Transverse colon (tissue), 3 donors: ENCODE data around the gene IAH1.

Experiments
- CTCF ChIP-seq, 5 experiments: fragments of 200-600 bp in 3 of 5; fragments of 450-650 bp in 2 of 5; sonication (generic) in 3 of 5; IDR thresholded peaks; 1 replicate in 2 of 5; 2 replicates in 3 of 5; pipeline ENCODE4 v1.5.1; 2016 to 2017; ENCODE audit warnings: antibody characterized with exemption in 5 of 5, inconsistent platforms in 3 of 5, mild to moderate bottlenecking in 2 of 5, moderate library complexity in 1 of 5
- EP300 ChIP-seq: sonication (generic); formaldehyde crosslinking; IDR thresholded peaks from one replicate; pipeline ENCODE4 v1.6.1; 2017; ENCODE audit warnings: antibody characterized with exemption, low read depth

DNA sequence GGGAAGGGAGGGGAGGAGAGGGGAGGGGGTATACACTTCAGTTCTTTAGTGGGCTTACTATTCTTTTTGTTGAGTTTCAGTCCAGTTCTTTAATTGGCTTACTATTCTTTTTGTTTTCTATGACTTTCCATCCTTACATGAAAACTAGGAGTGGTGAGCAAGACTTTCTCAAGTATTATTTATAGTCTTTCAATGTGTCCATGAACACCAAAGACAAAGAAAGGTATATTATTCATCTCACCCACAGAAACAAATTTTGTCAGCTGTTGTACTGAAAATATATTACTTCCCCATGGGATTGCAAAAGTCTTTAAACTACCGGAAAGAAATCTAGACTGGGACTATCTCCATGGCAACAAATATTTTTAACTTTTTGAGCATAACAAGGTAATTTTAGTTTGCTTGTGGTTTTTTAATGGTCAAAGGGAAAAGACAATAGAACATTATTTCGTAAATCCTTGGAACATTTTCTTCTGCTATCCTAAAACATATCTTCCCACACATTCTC is 63.7 kb downstream of the IAH1 start:
- TF ChIP-seq CTCF (IDR thresholded peaks at IDR 0.05) = no peak
- no peak for TF ChIP-seq EP300
